HL-60 (cell line): ENCODE measurements around the gene DEPDC1B.

Experiments used
- CTCF ChIP-seq: IDR thresholded peaks from one replicate; pipeline ENCODE4 v1.5.1; 2011; ENCODE audit warnings: low read length, control low read depth, inconsistent platforms; ENCODE audit not compliant: insufficient read depth
- GABPA ChIP-seq: IDR thresholded peaks from 2 replicates; pipeline ENCODE4 v1.6.1; 2012; ENCODE audit warnings: low read depth
- POLR2AphosphoS5 ChIP-seq: IDR thresholded peaks from 2 replicates; pipeline ENCODE4 v1.6.1; 2012; ENCODE audit warnings: low read depth
- REST ChIP-seq: IDR thresholded peaks from 2 replicates; pipeline ENCODE4 v1.6.1; 2012; ENCODE audit warnings: low read depth; ENCODE audit not compliant: insufficient replicate concordance
- SPI1 ChIP-seq: IDR thresholded peaks from 2 replicates; pipeline ENCODE4 v1.6.1; 2012; ENCODE audit warnings: low read depth, mild to moderate bottlenecking, borderline replicate concordance

- TF ChIP-seq CTCF = no peak
- TF ChIP-seq GABPA = no peak
- no peak for TF ChIP-seq POLR2AphosphoS5
- no peak for TF ChIP-seq REST
- no peak for TF ChIP-seq SPI1
Measured at GRCh38 chr5:60632153-60632552, 67.8 kb downstream of the DEPDC1B start.
